Neuronal stem cell (in vitro differentiated cells): ENCODE data around the gene CADPS.

Experiments used
- DNase-seq: peaks from one replicate; pipeline ENCODE4 v3.0.0-alpha.2; 2013; ENCODE audit warnings: low spot score
- H2AFZ ChIP-seq: one replicate; pipeline ENCODE4 v1.6.1; 2013; ENCODE audit warnings: mild to moderate bottlenecking, low read length, inconsistent platforms
- H2AK5ac ChIP-seq: 2 replicates; pipeline ENCODE4 v1.6.1; 2013; ENCODE audit warnings: low read depth, mild to moderate bottlenecking, inconsistent platforms, low read length, moderate library complexity, mixed read lengths
- H2BK120ac ChIP-seq: 2 replicates; pipeline ENCODE4 v1.6.1; 2013; ENCODE audit warnings: low read depth, mild to moderate bottlenecking, inconsistent platforms, low read length, moderate library complexity, mixed read lengths
- H2BK12ac ChIP-seq: one replicate; pipeline ENCODE4 v1.6.1; 2013; ENCODE audit warnings: low read length, inconsistent platforms
- H2BK15ac ChIP-seq: 2 replicates; pipeline ENCODE4 v1.6.1; 2013; ENCODE audit warnings: mild to moderate bottlenecking, low read length, inconsistent platforms, mixed read lengths
- H2BK5ac ChIP-seq: one replicate; pipeline ENCODE4 v1.6.1; 2013; ENCODE audit warnings: inconsistent platforms, mild to moderate bottlenecking, low read length, moderate library complexity
- H3K14ac ChIP-seq: one replicate; pipeline ENCODE4 v1.6.1; 2013; ENCODE audit warnings: low read length, inconsistent platforms
- H3K18ac ChIP-seq: 2 replicates; pipeline ENCODE4 v1.6.1; 2013; ENCODE audit warnings: low read length, inconsistent platforms
- H3K23ac ChIP-seq: 2 replicates; pipeline ENCODE4 v1.6.1; 2013; ENCODE audit warnings: low read depth, mild to moderate bottlenecking, mixed read lengths, low read length, inconsistent platforms; ENCODE audit not compliant: poor library complexity
- H3K27ac ChIP-seq: replicated peaks from 3 replicates; pipeline ENCODE4 v1.5.1; 2013; ENCODE audit warnings: low read length, inconsistent platforms
- H3K27me3 ChIP-seq, 3 experiments: 2 replicates each; pipeline ENCODE4 v1.6.1; 2013; ENCODE audit warnings: low read length in 3 of 3, mild to moderate bottlenecking in 2 of 3, inconsistent platforms in 1 of 3, low read depth in 1 of 3, mixed read lengths in 1 of 3, moderate library complexity in 1 of 3; ENCODE audit not compliant: control insufficient read depth in 3 of 3, insufficient read depth in 3 of 3
- H3K36me3 ChIP-seq, 2 donors: replicated peaks in 1 of 2; 2 replicates each; pipeline ENCODE4 v1.6.1; 2013; ENCODE audit warnings: low read length in 2 of 2; ENCODE audit not compliant: control insufficient read depth in 2 of 2, insufficient read depth in 2 of 2
- H3K4ac ChIP-seq: 2 replicates; pipeline ENCODE4 v1.6.1; 2013; ENCODE audit warnings: inconsistent platforms, mild to moderate bottlenecking, low read length, moderate library complexity
- H3K4me1 ChIP-seq, 2 donors: 1 replicate in 1 of 2; 2 replicates in 1 of 2; pipeline ENCODE4 v1.6.1; 2013; ENCODE audit warnings: low read length in 2 of 2, low read depth in 1 of 2; ENCODE audit not compliant: control insufficient read depth in 2 of 2, insufficient read depth in 1 of 2
- H3K4me2 ChIP-seq: one replicate; pipeline ENCODE4 v1.6.1; 2013; ENCODE audit warnings: mild to moderate bottlenecking, low read length, inconsistent platforms; ENCODE audit not compliant: insufficient read depth, poor library complexity, severe bottlenecking
- H3K4me3 ChIP-seq, 2 donors: 2 replicates each; pipeline ENCODE4 v1.5.1; 2013; ENCODE audit warnings: low read length in 2 of 2, mild to moderate bottlenecking in 2 of 2, inconsistent platforms in 1 of 2, moderate library complexity in 1 of 2
- H3K79me1 ChIP-seq: one replicate; pipeline ENCODE4 v1.6.1; 2013; ENCODE audit warnings: low read depth, mild to moderate bottlenecking, inconsistent platforms, low read length, moderate library complexity
- H3K9ac ChIP-seq: one replicate; pipeline ENCODE4 v1.6.1; 2013; ENCODE audit warnings: mild to moderate bottlenecking, low read depth, low read length, inconsistent platforms; ENCODE audit not compliant: poor library complexity
- H3K9me3 ChIP-seq, 2 donors: replicated peaks in 1 of 2; 2 replicates each; pipeline versions ENCODE3 to v1.6.1; 2013; ENCODE audit warnings: low read length in 2 of 2, mild to moderate bottlenecking in 2 of 2, inconsistent platforms in 1 of 2, low read depth in 1 of 2, mixed read lengths in 1 of 2, moderate library complexity in 1 of 2; ENCODE audit not compliant: control insufficient read depth in 2 of 2, insufficient read depth in 1 of 2
- H4K8ac ChIP-seq: one replicate; pipeline ENCODE4 v1.6.1; 2013; ENCODE audit warnings: low read depth, mild to moderate bottlenecking, inconsistent platforms, low read length, moderate library complexity
- H4K91ac ChIP-seq: one replicate; pipeline ENCODE4 v1.6.1; 2013; ENCODE audit warnings: low read length, low read depth, mild to moderate bottlenecking, inconsistent platforms; ENCODE audit not compliant: poor library complexity
- WGBS, 2 donors: extraction: QIAGEN DNeasy Blood & Tissue Kit; methylation state at CpG; one replicate each; pipeline ENCODE4 v1.1.7; 2013; ENCODE audit warnings: missing lambda C conversion rate in 2 of 2, mixed read lengths in 1 of 2; ENCODE audit not compliant: insufficient read length in 2 of 2, insufficient replicate concordance in 1 of 2; ENCODE audit errors: extremely low coverage in 2 of 2; 5-methylcytosine and 5-hydroxymethylcytosine counted together

Gene CADPS

DNA sequence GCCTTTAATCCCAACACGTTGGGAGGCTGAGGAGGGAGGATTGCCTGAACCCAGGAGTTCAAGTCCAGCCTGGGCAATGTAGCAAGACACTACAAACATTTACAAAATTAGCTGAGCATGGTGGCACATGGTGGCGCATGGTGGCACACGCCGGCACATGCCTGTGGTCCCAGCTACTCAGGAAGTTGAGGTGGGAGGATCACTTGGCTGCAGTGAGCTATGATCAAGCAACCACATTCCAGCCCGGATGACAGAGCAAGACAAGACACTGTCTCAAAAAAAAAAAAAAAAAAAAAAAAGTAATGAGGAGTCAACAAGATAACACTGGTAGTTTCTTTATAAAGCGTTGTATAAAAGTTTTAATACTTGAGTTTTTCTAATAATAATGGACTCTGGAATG is 511.9 kb downstream of the CADPS start:
- H2BK120ac ChIP-seq: no peak overlapping the region
- H3K79me1 ChIP-seq: no peaks in the 10 kb centered on the region
- H3K27me3 ChIP-seq: peaks cover 4 to 94% (median 43%) of the 10 kb centered on the region in 3 experiments
- H2BK5ac ChIP-seq: no peak overlapping the region
- peak overlapping the region; percentile 45 for H3K18ac ChIP-seq
- H3K23ac ChIP-seq: no peak overlapping the region
- H3K9me3 ChIP-seq: no peaks in the 10 kb centered on the region
- no peak overlapping the region for H4K91ac ChIP-seq
- no peak overlapping the region for H3K14ac ChIP-seq
- no peak overlapping the region for H3K9ac ChIP-seq
- WGBS, 2 donors: no CpG with 5 or more reads among the region's 6 CpGs
- H3K27ac ChIP-seq: no peak overlapping the region
- H2BK12ac ChIP-seq: no peak overlapping the region
- no peak overlapping the region for H3K4ac ChIP-seq
- no peak overlapping the region for H3K4me2 ChIP-seq
- H3K36me3 ChIP-seq: no peaks in the 10 kb centered on the region
- peaks cover 0 to 29% of the 10 kb centered on the region in 2 donors for H3K4me1 ChIP-seq
- no peak overlapping the region for H2AK5ac ChIP-seq
- H2AFZ ChIP-seq: no peak overlapping the region
- no peak overlapping the region for H2BK15ac ChIP-seq
- no peak overlapping the region for H3K4me3 ChIP-seq
- no peak overlapping the region for H4K8ac ChIP-seq
- DNase-seq: no peak

DNA sequence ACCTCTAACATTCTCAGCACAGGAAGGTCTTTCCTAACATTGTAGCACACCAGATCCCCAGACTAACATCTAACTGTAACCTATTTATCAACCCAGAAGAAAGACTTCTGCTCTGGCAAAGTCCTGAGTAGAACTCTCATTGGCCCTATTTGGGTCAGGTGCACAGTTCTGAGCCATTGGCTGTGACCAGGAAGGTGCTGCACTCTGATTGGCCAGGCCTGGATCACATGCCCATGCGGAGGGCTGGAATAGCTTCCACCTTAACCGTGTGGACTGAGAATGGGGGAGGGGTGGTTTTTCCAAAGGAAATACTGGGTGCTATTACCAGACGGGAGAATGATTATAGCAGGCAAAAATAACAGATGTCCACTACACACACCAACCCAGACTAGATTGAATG is 513.4 kb downstream of the CADPS start:
- Histone ChIP-seq H3K36me3 (no peaks in the 10 kb centered on the region), H3K23ac (no peak overlapping the region), H3K4me1 (peaks cover 0 to 18% of the 10 kb centered on the region in 2 donors), H2AFZ (no peak overlapping the region), H2BK12ac (no peak overlapping the region), H2BK15ac (no peak overlapping the region), H2BK5ac (no peak overlapping the region), H3K18ac (no peak overlapping the region), H4K8ac (no peak overlapping the region), H3K27ac (no peak overlapping the region), H3K4ac (no peak overlapping the region), H3K79me1 (no peaks in the 10 kb centered on the region), H4K91ac (no peak overlapping the region), H3K9me3 (no peaks in the 10 kb centered on the region), H3K4me3 (no peak overlapping the region), H3K27me3 (peaks cover 0 to 93% (median 30%) of the 10 kb centered on the region in 3 experiments), H3K4me2 (no peak overlapping the region), H2AK5ac (no peak overlapping the region), H2BK120ac (no peak overlapping the region), H3K9ac (no peak overlapping the region), H3K14ac (no peak overlapping the region)
- no peak for DNase-seq
- WGBS, 2 donors: no CpG with 5 or more reads among the region's 3 CpGs

DNA sequence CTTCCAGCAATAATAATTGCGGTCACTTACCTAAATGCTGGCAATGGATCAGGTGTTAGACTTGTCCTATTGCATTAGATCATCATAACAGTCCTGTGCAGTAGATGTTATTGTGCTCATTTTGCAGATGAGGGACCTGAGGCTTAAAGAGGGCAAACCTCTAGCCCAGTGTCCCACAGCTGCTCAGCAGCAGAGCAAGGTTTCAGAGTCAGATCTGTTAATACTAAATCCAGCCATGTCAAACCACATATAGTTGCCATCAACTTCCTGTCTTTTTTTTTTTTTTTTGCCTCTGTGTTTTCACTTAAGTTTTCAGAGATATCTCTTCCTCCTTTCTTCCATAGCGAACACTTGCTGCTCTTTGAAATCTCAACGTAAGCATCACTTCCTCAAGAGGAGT is 514.0 kb downstream of the CADPS start:
- H3K4me3 ChIP-seq: no peak overlapping the region

DNA sequence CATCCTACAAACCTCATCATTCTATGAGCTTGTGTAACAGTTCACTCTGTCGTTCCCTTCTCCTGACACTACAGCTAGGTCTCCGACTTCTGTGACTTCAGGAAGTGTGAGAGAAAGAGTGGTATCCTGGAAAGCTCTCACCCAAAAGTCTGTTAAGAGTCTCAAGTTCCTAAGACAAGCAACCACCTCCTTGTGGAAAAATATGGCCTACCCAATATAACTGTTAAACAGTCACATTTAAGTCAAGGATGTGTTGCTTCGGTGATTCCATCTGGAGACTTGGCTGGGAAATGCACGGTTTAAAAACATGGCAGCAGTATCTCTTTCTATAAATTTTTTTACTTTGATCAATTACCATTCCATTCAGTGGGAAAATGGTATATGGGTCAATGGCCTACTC is 515.7 kb downstream of the CADPS start:
- no peak overlapping the region for H2BK5ac ChIP-seq
- H4K91ac ChIP-seq: no peak overlapping the region
- H3K36me3 ChIP-seq: no peaks in the 10 kb centered on the region
- H2AK5ac ChIP-seq: no peak overlapping the region
- H3K18ac ChIP-seq: no peak overlapping the region
- no peak overlapping the region for H3K4me3 ChIP-seq
- no peak overlapping the region for H3K4me2 ChIP-seq
- no peak overlapping the region for H2BK15ac ChIP-seq
- H3K79me1 ChIP-seq: no peaks in the 10 kb centered on the region
- no peak for DNase-seq
- H2BK120ac ChIP-seq: no peak overlapping the region
- peaks cover 2 to 93% (median 42%) of the 10 kb centered on the region in 3 experiments for H3K27me3 ChIP-seq
- H2AFZ ChIP-seq: no peak overlapping the region
- no peak overlapping the region for H4K8ac ChIP-seq
- H3K23ac ChIP-seq: no peak overlapping the region
- H3K14ac ChIP-seq: no peak overlapping the region
- peaks cover 0 to 3% of the 10 kb centered on the region in 2 donors for H3K9me3 ChIP-seq
- no peak overlapping the region for H2BK12ac ChIP-seq
- no peak overlapping the region for H3K9ac ChIP-seq
- H3K4ac ChIP-seq: no peak overlapping the region
- WGBS, 2 donors: no CpG with 5 or more reads among the region's 4 CpGs
- peaks cover 0 to 5% of the 10 kb centered on the region in 2 donors for H3K4me1 ChIP-seq
- H3K27ac ChIP-seq: no peak overlapping the region

More for the DNA sequence above, 514.0 kb downstream of the CADPS start:
- Histone ChIP-seq H2BK15ac (no peak overlapping the region), H3K4me1 (peaks cover 0 to 14% of the 10 kb centered on the region in 2 donors), H4K8ac (no peak overlapping the region), H2BK5ac (no peak overlapping the region), H2BK12ac (no peak overlapping the region), H3K4me2 (no peak overlapping the region), H3K27me3 (peaks cover 0 to 93% (median 32%) of the 10 kb centered on the region in 3 experiments), H3K36me3 (no peaks in the 10 kb centered on the region), H3K14ac (no peak overlapping the region), H2AFZ (no peak overlapping the region), H3K79me1 (no peaks in the 10 kb centered on the region), H2AK5ac (no peak overlapping the region), H2BK120ac (no peak overlapping the region), H4K91ac (no peak overlapping the region), H3K9me3 (no peaks in the 10 kb centered on the region), H3K4ac (no peak overlapping the region), H3K9ac (no peak overlapping the region), H3K18ac (no peak overlapping the region), H3K27ac (no peak overlapping the region), H3K23ac (no peak overlapping the region)
- DNase-seq: no peak
- whole genome bisulfite sequencing, 2 donors: no CpG with 5 or more reads among the region's 3 CpGs
